Stimulated activated CD8-positive, alpha-beta memory T cell treated with anti-CD3 and anti-CD28 coated beads, Interleukin-15, amount 100 ng/mL, for 4 hours (primary cell): Measurements from ENCODE around the gene ABCC6.

ENCODE experiments used
- DNase-seq, 2 donors: peaks; one replicate each; pipeline ENCODE4 v3.0.0-alpha.2; 2020; ENCODE audit warnings: low read depth in 2 of 2

Gene ABCC6

GRCh38 chr16:16141784-16142396, 81.4 kb downstream of the ABCC6 start:
- DNase-seq, result no peak

DNA sequence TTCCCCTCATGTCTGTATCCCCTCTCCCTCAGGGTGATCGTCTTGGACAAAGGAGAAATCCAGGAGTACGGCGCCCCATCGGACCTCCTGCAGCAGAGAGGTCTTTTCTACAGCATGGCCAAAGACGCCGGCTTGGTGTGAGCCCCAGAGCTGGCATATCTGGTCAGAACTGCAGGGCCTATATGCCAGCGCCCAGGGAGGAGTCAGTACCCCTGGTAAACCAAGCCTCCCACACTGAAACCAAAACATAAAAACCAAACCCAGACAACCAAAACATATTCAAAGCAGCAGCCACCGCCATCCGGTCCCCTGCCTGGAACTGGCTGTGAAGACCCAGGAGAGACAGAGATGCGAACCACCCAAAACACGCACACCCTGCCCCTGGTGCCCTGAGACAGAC, 82.2 kb downstream of the ABCC6 start:
- no peak for DNase-seq

- no peak for DNase-seq
Measured at GRCh38 chr16:16140537-16140936, 82.8 kb downstream of the ABCC6 start.

- no peak for DNase-seq
Measured at GRCh38 chr16:16139806-16140205, 83.5 kb downstream of the ABCC6 start.

DNA sequence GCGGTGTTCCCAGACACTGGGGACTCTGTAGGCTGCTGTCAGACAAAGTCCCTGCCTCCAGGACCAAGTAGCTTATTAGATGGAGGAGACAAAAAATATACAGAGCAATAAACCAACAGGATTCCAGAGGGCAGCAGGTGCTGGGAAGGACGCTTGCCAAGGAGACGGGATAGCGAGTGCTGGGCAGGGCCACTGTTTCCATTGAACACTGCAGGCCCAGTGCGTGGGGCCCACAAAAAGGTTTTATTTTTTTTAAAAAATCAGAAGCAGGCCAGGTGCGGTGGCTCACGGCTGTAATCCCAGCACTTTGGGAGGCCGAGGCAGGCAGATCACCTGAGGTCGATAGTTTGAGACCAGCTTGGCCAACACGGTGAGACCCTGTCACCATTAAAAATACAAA, 84.2 kb downstream of the ABCC6 start:
- DNase-seq, result no peak

DNA sequence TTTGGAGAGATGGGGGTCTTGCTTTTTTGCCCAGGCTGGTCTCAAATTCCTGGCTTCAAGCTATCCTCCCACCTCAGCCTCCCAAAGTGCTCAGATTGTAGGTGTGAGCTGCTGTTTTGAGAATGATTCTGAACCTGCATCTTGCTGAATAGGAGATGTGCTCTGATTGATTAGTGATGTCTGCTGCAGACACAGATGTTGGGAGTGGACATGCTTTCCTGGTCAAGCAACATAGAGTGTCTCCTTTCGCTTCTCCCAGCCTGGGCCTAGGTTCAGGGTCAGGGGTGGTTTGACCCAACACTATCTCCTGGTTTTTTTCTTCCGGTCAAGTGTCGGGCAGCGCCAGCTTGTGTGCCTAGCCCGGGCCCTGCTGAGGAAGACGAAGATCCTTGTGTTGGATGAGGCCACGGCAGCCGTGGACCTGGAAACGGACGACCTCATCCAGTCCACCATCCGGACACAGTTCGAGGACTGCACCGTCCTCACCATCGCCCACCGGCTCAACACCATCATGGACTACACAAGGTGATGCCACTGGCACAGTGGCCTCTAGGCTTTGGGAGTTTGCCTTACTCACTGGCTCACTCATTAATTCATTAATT, 85.2 kb downstream of the ABCC6 start:
- no peak for DNase-seq

GRCh38 chr16:16137110-16137509, 86.2 kb downstream of the ABCC6 start:
- DNase-seq, result no peak

GRCh38 chr16:16136588-16136987, 86.7 kb downstream of the ABCC6 start:
- DNase-seq, result no peak

DNA sequence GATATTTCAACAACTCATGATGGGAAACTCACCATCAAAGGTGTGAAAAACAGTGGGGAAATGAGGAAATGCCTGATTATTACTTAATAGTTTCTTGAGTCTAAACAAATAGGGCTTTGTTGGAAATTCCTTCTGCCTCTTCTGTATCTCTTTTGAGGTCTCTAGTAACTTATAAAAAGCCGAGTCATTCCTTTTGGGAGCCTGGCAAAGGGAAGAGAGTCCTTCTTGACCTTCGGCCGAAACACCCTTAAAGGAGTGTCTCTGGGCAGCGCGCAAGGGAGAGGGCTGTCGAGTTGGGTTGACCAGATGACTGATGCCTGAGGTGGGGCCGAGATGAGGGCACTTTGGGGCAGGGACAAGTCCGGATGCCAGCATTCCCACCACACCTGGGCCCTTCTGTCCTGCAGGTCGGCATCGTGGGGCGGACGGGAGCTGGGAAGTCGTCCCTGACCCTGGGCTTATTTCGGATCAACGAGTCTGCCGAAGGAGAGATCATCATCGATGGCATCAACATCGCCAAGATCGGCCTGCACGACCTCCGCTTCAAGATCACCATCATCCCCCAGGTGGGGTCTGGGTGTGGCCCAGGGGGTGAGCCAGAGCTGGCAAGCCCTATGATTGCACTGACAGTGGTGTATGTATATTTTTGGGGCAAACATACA, 89.2 kb downstream of the ABCC6 start:
- no peak for DNase-seq

DNA sequence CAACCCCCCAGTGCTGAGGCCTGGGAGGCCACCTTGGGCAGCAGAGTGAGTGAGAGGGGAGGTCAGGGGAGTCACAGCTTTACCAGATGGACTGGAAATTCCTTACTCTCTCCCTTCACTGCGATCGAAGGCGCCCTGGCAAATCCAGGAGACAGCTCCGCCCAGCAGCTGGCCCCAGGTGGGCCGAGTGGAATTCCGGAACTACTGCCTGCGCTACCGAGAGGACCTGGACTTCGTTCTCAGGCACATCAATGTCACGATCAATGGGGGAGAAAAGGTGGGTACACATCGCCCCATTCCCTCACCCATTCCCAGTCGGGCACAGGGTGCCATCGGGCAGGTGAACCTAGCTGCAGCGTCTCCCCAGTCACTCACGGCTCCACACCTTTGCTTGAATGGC, 91.6 kb downstream of the ABCC6 start:
- no peak for DNase-seq

DNA sequence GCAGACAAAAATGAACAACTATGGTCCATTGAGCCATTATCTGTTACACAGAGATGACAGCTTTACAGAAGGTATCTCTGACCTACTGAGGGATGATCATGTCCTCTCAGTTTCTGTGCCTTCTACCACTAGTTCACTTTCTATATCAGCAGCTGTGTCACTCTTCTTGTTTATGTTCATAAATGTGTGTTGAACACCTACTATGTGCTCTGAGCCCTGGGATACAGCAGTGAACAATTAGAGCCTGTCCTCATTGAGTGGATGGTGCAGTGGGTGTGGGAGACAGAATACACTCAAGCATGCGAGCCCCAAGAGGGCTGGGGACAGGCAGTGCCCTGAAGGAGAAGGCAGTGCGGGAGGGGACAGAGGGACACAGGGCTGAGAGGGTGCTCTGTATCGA, 92.1 kb downstream of the ABCC6 start:
- DNase-seq, result no peak

DNA sequence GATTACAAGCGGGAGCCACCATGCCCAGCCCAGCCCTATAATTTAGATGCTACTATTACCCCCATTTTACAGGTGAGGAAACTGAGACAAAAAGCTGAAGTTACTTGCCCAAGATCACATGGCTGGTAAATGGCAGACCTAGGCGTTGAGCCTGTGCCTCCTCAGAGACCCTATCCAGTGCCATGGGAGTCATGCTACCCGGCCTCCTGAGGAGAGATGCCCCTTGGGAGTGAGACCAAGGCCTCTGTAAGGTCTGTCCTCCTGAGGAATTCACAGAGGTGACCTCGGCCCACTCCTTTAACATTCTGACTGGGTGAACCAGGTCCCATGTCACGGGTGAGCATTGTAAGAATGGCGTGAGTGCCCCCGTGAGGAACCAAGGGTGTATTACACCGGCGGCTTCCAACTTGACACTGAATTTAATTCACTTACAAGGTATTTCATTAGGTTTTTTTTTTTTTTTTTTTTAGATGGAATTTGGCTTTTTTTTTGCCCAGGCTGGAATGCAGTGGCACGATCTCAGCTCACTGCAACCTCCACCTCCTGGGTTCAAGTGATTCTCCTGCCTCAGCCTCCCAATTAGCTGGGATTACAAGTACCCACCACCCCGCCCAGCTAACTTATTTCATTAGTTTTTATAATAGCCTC, 95.7 kb downstream of the ABCC6 start:
- DNase-seq, result peak; percentile 21 to 30

DNA sequence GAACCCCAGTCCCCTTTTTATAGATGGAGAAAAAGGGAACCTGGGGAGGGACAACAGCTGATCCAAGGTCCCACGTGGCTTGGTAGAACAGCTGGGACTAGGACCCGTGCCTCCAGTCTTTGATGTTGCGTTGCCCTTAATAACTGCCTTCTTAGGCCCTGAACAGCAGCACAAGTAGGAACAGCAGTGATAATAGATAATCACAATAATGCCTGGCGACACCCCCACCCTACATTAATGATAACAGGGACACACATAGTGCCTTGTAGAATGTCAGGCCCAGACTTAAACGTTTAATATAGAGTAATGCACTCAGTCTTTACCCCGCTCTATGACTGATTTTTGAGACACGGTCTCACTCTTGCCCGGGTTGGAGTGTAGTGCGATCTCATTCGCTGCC, 96.4 kb downstream of the ABCC6 start:
- DNase-seq, result no peak

- no peak for DNase-seq
Measured at GRCh38 chr16:16124974-16125373, 98.3 kb downstream of the ABCC6 start.

- no peak for DNase-seq
Measured at GRCh38 chr16:16124438-16124837, 98.9 kb downstream of the ABCC6 start.

DNA sequence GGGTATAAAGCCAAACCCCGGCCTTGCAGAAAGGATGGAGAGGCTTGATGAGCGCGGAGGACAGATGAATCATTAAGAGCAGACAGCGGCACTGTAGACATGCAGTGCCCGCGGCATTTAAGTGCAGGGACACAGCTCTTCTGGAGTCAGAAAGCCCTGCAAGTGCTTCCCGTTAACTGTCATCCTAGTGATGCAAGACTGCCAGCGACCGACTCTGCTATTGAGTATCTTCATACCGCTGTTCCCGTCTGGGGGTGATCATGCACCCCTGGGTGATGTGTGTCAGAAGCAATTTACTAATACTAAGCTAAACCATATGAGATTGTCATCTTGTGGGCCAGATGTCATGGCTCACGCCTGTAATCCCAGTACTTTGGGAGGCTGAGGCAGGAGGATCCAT, 101.0 kb downstream of the ABCC6 start:
- no peak for DNase-seq

- DNase-seq, result no peak
Measured at GRCh38 chr16:16121185-16121727, 102.0 kb downstream of the ABCC6 start.

DNA sequence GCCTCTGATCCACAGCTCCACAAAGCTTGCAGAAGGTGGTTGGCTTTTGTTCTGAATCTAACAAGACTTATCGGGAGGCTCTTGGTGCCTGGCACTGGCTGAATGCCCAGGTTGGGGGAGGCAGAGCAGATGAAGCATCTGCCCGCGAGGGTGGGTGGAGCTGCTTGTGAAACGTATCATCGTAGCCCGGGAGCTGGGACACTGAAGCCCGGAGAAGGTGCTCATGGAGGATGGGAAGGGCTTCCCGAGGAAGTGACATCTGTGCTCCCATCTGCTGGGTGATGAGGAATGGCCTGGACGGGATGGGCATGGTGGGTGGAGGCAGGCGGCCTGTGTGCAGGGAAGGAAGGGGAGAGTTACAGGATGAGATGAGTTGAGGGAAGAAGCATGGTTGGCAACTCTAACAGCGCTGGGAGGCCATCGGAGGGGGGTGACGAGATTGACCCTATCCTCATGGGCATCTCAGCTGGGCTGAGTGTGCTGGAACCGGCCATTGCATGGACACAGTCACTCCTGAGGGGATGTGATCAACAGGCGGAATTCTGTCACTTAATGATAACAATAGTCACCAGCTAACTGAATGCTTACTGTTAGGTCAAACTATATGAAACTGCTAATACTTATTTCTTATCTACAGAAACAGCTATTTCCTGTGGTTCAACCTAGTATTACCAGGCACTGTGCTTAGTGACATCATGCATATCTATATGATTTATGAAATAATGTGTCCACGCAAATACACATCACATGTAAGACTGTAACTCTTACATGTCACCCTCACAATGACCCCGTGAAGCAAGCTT, 102.7 kb downstream of the ABCC6 start:
- no peak for DNase-seq

- no peak for DNase-seq
Measured at GRCh38 chr16:16120044-16120381, 103.3 kb downstream of the ABCC6 start.

DNA sequence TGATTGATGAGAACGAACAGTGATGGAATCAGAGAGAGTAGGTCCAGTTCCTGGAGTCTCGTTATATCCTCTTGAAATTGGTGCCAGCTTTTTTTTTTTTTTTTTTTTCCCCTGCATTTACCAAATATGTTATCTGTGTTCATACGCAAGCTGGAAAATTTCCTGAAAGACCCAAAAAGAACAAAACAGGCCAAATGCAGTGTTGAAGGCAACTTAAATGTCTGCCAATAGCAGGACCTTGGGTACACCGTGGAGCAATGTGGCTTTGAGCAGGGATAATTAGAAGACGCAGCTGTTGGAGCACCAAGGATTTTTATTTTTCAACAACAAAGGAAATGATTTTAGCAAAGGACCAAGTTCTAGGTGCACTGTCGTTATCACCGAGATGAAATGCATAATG, 105.0 kb downstream of the ABCC6 start:
- no peak for DNase-seq

- DNase-seq, result no peak
Measured at GRCh38 chr16:16116841-16117240, 106.5 kb downstream of the ABCC6 start.

- DNase-seq, result no peak
Measured at GRCh38 chr16:16113076-16113475, 110.2 kb downstream of the ABCC6 start.
